HCT116 (cell line): ENCODE results near the gene SYT11. TPM values are rescaled to one million over a fixed set of nuclear protein-coding genes. Genes with fewer than 3 reads are reported as not detected.
A peak's percentile ranks its signal among the peaks of the same experiment; 100 is the strongest.

Experiments used
- ATAC-seq: fragments of 200-7000 bp; cut with Tn5 transposase; 2 replicates; pipeline ENCODE4 v1.9.1; 2020; ENCODE audit warnings: mild to moderate bottlenecking, moderate library complexity
- BruUV-seq: library from RNA; stranded (reverse); fragments of 400-500 nt; replicated peaks from 2 replicates; lab custom pipeline; 2021; lab: Mats Ljungman, UMichigan
- CTCF ChIA-PET: fragments of 300-600 bp; sonication (Branson Sonifier 250); formaldehyde crosslinking; loops from one replicate; lab custom pipeline; 2021; ENCODE audit warnings: antibody characterized with exemption; lab: Charles Lee
- POLR2A ChIA-PET: fragments of 300-600, 350-600 bp; sonication (Branson Sonifier 250); formaldehyde crosslinking; loops from one replicate; lab custom pipeline; 2021; ENCODE audit warnings: antibody characterized with exemption; lab: Charles Lee
- RAD21 ChIA-PET, 2 experiments: fragments of 300-600 bp; sonication (Branson Sonifier 250); formaldehyde crosslinking; loops; one replicate each; lab custom pipeline; 2023; ENCODE audit warnings: low total read pairs in 2 of 2; ENCODE audit not compliant: uncharacterized antibody in 2 of 2, unreplicated experiment in 2 of 2, low non-redundant PET in 1 of 2; lab: Charles Lee
- DNase-seq: peaks from one replicate; pipeline ENCODE4 v3.0.0-alpha.2; 2010; ENCODE audit warnings: low read depth, low spot score
- H2AFZ ChIP-seq: fragments of 200-600 bp; shearing (Covaris generic), sonication (generic); 2 replicates; pipeline ENCODE4 v1.6.1; 2017; ENCODE audit warnings: low read depth, mixed run types, mixed read lengths, antibody characterized with exemption, low read length; ENCODE audit not compliant: poor library complexity, severe bottlenecking
- H3K27ac ChIP-seq: 2 replicates; pipeline ENCODE4 v1.5.1; 2012; ENCODE audit warnings: low read depth, low read length
- H3K27me3 ChIP-seq: fragments of 200-600 bp; sonication (generic); 2 replicates; pipeline ENCODE4 v1.6.1; 2016; ENCODE audit warnings: mixed run types, low read length, mixed read lengths; ENCODE audit not compliant: insufficient read depth
- H3K36me3 ChIP-seq, 2 experiments: fragments of 200-500 bp in 1 of 2; fragments of 200-600 bp in 1 of 2; sonication (Bioruptor generic) in 1 of 2; sonication (generic) in 1 of 2; 2 replicates each; pipeline versions ENCODE4 v1.5.1 to v1.6.1; 2014 to 2016; ENCODE audit warnings: low read length in 2 of 2, inconsistent platforms in 1 of 2, mixed read lengths in 1 of 2, mixed run types in 1 of 2; ENCODE audit not compliant: insufficient read depth in 2 of 2, control insufficient read depth in 1 of 2
- H3K4me1 ChIP-seq, 2 experiments: fragments of 200-600 bp in 1 of 2; sonication (generic) in 1 of 2; 2 replicates each; pipeline versions ENCODE4 v1.5.1 to v1.6.1; 2012 to 2017; ENCODE audit warnings: low read length in 2 of 2, inconsistent platforms in 1 of 2, mild to moderate bottlenecking in 1 of 2, mixed read lengths in 1 of 2, mixed run types in 1 of 2, moderate library complexity in 1 of 2; ENCODE audit not compliant: insufficient read depth in 2 of 2, control insufficient read depth in 1 of 2
- H3K4me2 ChIP-seq: fragments of 200-600 bp; sonication (generic); 2 replicates; pipeline ENCODE4 v1.6.1; 2017; ENCODE audit warnings: mixed run types, low read length, mixed read lengths
- H3K4me3 ChIP-seq, 2 experiments: fragments of 200-600 bp in 1 of 2; sonication (generic) in 1 of 2; replicated peaks in 1 of 2; 2 replicates each; pipeline ENCODE4 v1.5.1; 2011 to 2016; ENCODE audit warnings: low read length in 2 of 2, control low read depth in 1 of 2, low read depth in 1 of 2, mild to moderate bottlenecking in 1 of 2, mixed read lengths in 1 of 2, mixed run types in 1 of 2
- H3K79me2 ChIP-seq: fragments of 200-600 bp; sonication (generic); 2 replicates; pipeline ENCODE4 v1.6.1; 2017; ENCODE audit warnings: mild to moderate bottlenecking, mixed run types, low read length, moderate library complexity, mixed read lengths; ENCODE audit not compliant: insufficient read depth
- H3K9ac ChIP-seq: fragments of 200-600 bp; sonication (generic); 2 replicates; pipeline ENCODE4 v1.6.1; 2016; ENCODE audit warnings: low read length, mixed read lengths
- H3K9me2 ChIP-seq: fragments of 200-600 bp; sonication (generic), shearing (Covaris generic); 2 replicates; pipeline ENCODE4 v1.6.1; 2017; ENCODE audit warnings: mixed run types, mild to moderate bottlenecking, moderate library complexity; ENCODE audit not compliant: insufficient read depth
- H3K9me3 ChIP-seq, 2 experiments: fragments of 200-500 bp in 1 of 2; fragments of 200-600 bp in 1 of 2; sonication (Bioruptor generic) in 1 of 2; sonication (generic) in 1 of 2; 2 replicates each; pipeline ENCODE4 v1.6.1; 2014 to 2017; ENCODE audit warnings: low read length in 2 of 2, mixed read lengths in 2 of 2, inconsistent platforms in 1 of 2, low read depth in 1 of 2, mild to moderate bottlenecking in 1 of 2, mixed run types in 1 of 2, moderate library complexity in 1 of 2; ENCODE audit not compliant: control insufficient read depth in 1 of 2, insufficient read depth in 1 of 2
- H4K20me1 ChIP-seq: fragments of 200-600 bp; sonication (generic), shearing (Covaris generic); 2 replicates; pipeline ENCODE4 v1.6.1; 2017; ENCODE audit warnings: mixed run types, mild to moderate bottlenecking, moderate library complexity; ENCODE audit not compliant: insufficient read depth
- CBX3 ChIP-seq: IDR thresholded peaks from 2 replicates; pipeline ENCODE4 v1.6.1; 2012; ENCODE audit warnings: low read depth
- CEBPB ChIP-seq: IDR thresholded peaks from 2 replicates; pipeline ENCODE4 v1.6.1; 2012; ENCODE audit warnings: low read depth
- EZH2 ChIP-seq: fragments of 200-600 bp; sonication (generic); IDR thresholded peaks from 2 replicates; pipeline ENCODE4 v1.6.1; 2017; ENCODE audit warnings: antibody characterized with exemption, mixed run types
- EZH2phosphoT487 ChIP-seq: fragments of 200-600 bp; IDR thresholded peaks from 2 replicates; pipeline ENCODE4 v1.6.1; 2018; ENCODE audit warnings: antibody characterized with exemption, borderline replicate concordance
- FOSL1 ChIP-seq: IDR thresholded peaks from 2 replicates; pipeline ENCODE4 v1.6.1; 2012; ENCODE audit warnings: low read depth
- JUND ChIP-seq: IDR thresholded peaks from 2 replicates; pipeline ENCODE4 v1.6.1; 2012
- POLR2A ChIP-seq: IDR thresholded peaks from 2 replicates; pipeline ENCODE4 v1.7.0; 2011; ENCODE audit warnings: borderline replicate concordance; ENCODE audit not compliant: insufficient read depth, insufficient read length; ENCODE audit errors: extremely low read depth
- POLR2AphosphoS5 ChIP-seq: IDR thresholded peaks from 2 replicates; pipeline ENCODE4 v1.6.1; 2011; ENCODE audit warnings: mild to moderate bottlenecking, low read depth, low read length, moderate library complexity
- RAD21 ChIP-seq: IDR thresholded peaks from 2 replicates; pipeline ENCODE4 v1.6.1; 2012; ENCODE audit warnings: low read depth, mild to moderate bottlenecking
- REST ChIP-seq: IDR thresholded peaks from 2 replicates; pipeline ENCODE4 v1.6.1; 2012; ENCODE audit warnings: low read depth
- SIN3A ChIP-seq: IDR thresholded peaks from 2 replicates; pipeline ENCODE4 v1.6.1; 2012; ENCODE audit warnings: low read depth
- SP1 ChIP-seq: IDR thresholded peaks from 2 replicates; pipeline ENCODE4 v1.6.1; 2012; ENCODE audit warnings: low read depth
- SRF ChIP-seq: IDR thresholded peaks from 2 replicates; pipeline ENCODE4 v1.6.1; 2012; ENCODE audit warnings: low read depth
- TCF7L2 ChIP-seq: IDR thresholded peaks from 2 replicates; pipeline ENCODE4 v1.7.0; 2011; ENCODE audit warnings: borderline replicate concordance, inconsistent platforms; ENCODE audit not compliant: insufficient read depth, insufficient read length; ENCODE audit errors: extremely low read depth
- YY1 ChIP-seq: IDR thresholded peaks from 2 replicates; pipeline ENCODE4 v1.6.1; 2011; ENCODE audit warnings: low read length, low read depth, moderate library complexity, mild to moderate bottlenecking; ENCODE audit not compliant: insufficient replicate concordance; ENCODE audit errors: extremely low read depth
- ZFX ChIP-seq: fragments of 450-650 bp; IDR thresholded peaks from 2 replicates; pipeline ENCODE4 v1.6.1; 2017
- ZNF274 ChIP-seq: fragments of 200-500 bp; sonication (Bioruptor generic); IDR thresholded peaks from 2 replicates; pipeline ENCODE4 v1.6.1; 2014; ENCODE audit warnings: mild to moderate bottlenecking, low read depth, low read length, inconsistent platforms
- intact Hi-C: fragments of 100-400 bp; cut with micrococcal nuclease; formaldehyde crosslinking; loops from 2 replicates; pipeline ENCODE4 v1.10.0; 2022
- total RNA-seq: library from RNA; stranded (reverse); gene quantifications from one replicate; pipeline ENCODE4 v1.2.1, GENCODE V29; 2021; ENCODE audit not compliant: unreplicated experiment
- TF ChIP-seq, protein P1 (sequence below): IDR thresholded peaks from 2 replicates; pipeline ENCODE4 v1.6.1; 2012
- TF ChIP-seq, protein P2 (sequence below): IDR thresholded peaks from 2 replicates; pipeline ENCODE4 v1.6.1; 2011; ENCODE audit warnings: mild to moderate bottlenecking, low read length, moderate library complexity; ENCODE audit not compliant: insufficient replicate concordance; ENCODE audit errors: extremely low read depth

SYT11 gene
- total RNA-seq, 1 experiment from 2014 or later, result 0.17 TPM

GRCh38 chr1:155856975-155857930 is 2.1 kb upstream of the SYT11 start, which contains the start of gene GON4L (continued):
- TF ChIP-seq CEBPB, result no peak
- peak; percentile 97 for TF ChIP-seq YY1
- TF ChIP-seq FOSL1, result no peak
- TF ChIP-seq SRF, result peak; percentile 93
- TF ChIP-seq, all 23 proteins: peak for 8

- peaks cover 3 to 21% of the 10 kb centered on the region in 2 experiments; a peak in 3 of 4 replicates for H3K4me1 ChIP-seq
- no peaks in the 10 kb centered on the region for H3K9me3 ChIP-seq
- ChIA-PET RAD21 (no interaction called here), CTCF (no interaction called here), POLR2A (interaction anchor here (0.6 to 1.0 kb wide), 3 partner anchors 8 to 124 kb away, joined by 3 to 5 read pairs (median 4); no protein-coding TSS in a partner anchor)
- H3K27ac ChIP-seq, result peak overlapping the region; percentile 55
- H3K9me2 ChIP-seq, result no peaks in the 10 kb centered on the region
- ATAC-seq (peak; percentile 0; the same call in 1 of the 2 replicates), DNase-seq (no peak)
- H3K4me2 ChIP-seq, result peak overlapping the region; percentile 76
- peak overlapping the region; percentile 66 to 80 for H3K4me3 ChIP-seq
- H3K27me3 ChIP-seq, result peaks cover 9% of the 10 kb centered on the region
- peaks cover 0 to 3% of the 10 kb centered on the region in 2 experiments; a peak in 2 of 4 replicates for H3K36me3 ChIP-seq
- BruUV-seq, result no TSS peak
- H3K9ac ChIP-seq, result peak overlapping the region; percentile 39
- intact Hi-C loops, result no loop called here
- peak overlapping the region; percentile 64 for H2AFZ ChIP-seq
- no peak for TF ChIP-seq CEBPB
- TF ChIP-seq SP1, result no peak
- no peak for TF ChIP-seq SRF
- TF ChIP-seq REST, result no peak
- no peak for TF ChIP-seq EZH2
- no peak for TF ChIP-seq EZH2phosphoT487
- no peak for TF ChIP-seq ZFX
- TF ChIP-seq, protein P1, sequence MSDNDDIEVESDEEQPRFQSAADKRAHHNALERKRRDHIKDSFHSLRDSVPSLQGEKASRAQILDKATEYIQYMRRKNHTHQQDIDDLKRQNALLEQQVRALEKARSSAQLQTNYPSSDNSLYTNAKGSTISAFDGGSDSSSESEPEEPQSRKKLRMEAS, result no peak
- TF ChIP-seq POLR2AphosphoS5, result no peak
- TF ChIP-seq JUND, result no peak
- TF ChIP-seq YY1, result no peak
- TF ChIP-seq ZNF274, result no peak
- no peak for TF ChIP-seq RAD21
- TF ChIP-seq TCF7L2, result no peak
- TF ChIP-seq, protein P2, sequence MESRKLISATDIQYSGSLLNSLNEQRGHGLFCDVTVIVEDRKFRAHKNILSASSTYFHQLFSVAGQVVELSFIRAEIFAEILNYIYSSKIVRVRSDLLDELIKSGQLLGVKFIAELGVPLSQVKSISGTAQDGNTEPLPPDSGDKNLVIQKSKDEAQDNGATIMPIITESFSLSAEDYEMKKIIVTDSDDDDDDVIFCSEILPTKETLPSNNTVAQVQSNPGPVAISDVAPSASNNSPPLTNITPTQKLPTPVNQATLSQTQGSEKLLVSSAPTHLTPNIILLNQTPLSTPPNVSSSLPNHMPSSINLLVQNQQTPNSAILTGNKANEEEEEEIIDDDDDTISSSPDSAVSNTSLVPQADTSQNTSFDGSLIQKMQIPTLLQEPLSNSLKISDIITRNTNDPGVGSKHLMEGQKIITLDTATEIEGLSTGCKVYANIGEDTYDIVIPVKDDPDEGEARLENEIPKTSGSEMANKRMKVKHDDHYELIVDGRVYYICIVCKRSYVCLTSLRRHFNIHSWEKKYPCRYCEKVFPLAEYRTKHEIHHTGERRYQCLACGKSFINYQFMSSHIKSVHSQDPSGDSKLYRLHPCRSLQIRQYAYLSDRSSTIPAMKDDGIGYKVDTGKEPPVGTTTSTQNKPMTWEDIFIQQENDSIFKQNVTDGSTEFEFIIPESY, result no peak
- TF ChIP-seq POLR2A, result no peak
- no peak for TF ChIP-seq CBX3
- no peak for TF ChIP-seq SIN3A
- no peaks in the 10 kb centered on the region for H4K20me1 ChIP-seq
- peaks cover 28% of the 10 kb centered on the region for H3K79me2 ChIP-seq
These were observed 550 bp upstream of the SYT11 start for GRCh38 chr1:155858800-155859233.
